ENCODE results near the gene CCT5.
A peak's percentile ranks its signal among the peaks of the same experiment; 100 is the strongest.
"Not testable (repeated sequence)": the region's sequence is repeated elsewhere in the genome, so short reads cannot be mapped to it uniquely, and the experiment has no call there.

CCT5 gene

GRCh38 chr5:10301842-10302610 is 51.9 kb downstream of the CCT5 start:
- no peak for DNase-seq (ENCODE audit: low read depth in 2 of 2)

DNA sequence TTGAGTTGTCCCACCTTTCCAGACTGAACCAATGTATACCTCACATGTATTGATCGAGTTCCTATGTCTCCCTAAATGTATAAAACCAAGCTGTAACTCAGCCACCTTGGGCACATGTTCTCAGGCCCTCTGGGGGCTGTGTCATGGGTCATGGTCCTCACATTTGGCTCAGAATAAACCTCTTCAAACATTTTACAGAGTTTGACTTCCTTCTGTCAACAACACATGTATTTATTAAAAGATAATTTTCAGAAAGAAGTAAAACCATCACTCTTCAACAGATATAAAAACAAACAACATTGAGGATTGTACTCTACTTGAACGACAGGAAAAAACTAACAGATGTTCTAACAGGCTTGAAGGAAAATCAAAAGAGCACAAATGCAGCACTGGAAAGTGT is 53.1 kb downstream of the CCT5 start:
- no peak for DNase-seq (ENCODE audit: low read depth in 2 of 2)

- no peak for DNase-seq (ENCODE audit: low read depth in 2 of 2)
These were observed 53.7 kb downstream of the CCT5 start for GRCh38 chr5:10303699-10304170.

- no peak for DNase-seq (ENCODE audit: low read depth in 2 of 2)
These were observed 54.9 kb downstream of the CCT5 start for GRCh38 chr5:10304932-10305331.

- no peak for DNase-seq (ENCODE audit: low read depth in 2 of 2)
These were observed 56.0 kb downstream of the CCT5 start for GRCh38 chr5:10306114-10306513.

GRCh38 chr5:10306806-10307205 is 56.7 kb downstream of the CCT5 start:
- DNase-seq (ENCODE audit: low read depth in 2 of 2): no peak

DNA sequence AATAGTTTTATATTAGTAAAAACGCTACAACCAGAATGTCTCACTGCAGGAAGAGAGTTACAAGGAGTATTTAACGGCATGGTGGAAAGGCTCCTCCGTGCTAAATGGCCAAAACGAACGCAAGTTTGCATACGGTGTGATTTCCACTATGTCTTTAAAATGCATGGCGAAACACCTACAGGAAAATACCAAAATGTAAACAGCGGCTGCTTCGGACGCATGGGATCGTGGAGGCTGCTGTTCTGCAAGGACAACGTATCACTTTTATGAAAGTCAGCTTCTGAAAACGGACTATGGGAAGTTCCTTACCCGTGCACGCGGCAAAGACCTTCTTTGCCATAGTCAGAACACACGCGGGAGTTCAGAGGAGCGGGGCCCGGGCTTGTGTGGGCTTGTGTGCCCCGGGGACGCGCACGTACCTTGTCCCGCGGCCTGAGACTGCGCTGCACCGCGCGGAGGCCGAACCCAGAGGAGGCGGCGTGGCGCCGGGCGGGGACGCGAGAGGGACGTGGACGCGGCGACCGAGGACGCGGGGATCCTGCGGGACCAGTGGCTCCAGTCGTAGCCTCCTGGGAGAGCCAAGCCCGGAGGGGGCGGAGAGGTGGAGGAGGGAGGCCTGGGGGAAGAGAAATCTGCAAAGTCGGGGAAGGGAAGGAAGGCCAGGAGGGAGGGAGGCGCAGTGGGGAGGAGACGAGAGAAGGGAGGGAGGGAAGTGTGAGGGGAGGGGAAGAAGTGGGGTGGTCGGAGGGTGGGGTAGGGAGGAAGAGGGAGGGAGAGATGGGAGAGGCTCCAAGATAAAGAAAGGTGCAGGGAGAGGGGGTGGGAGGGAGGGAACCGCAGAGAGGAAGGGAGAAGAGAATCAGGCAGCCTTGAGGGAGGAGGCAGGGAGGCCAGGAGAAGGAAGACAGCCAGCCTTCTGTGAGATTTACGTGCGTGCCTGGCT is 57.4 kb downstream of the CCT5 start, which contains the start of gene CMBL:
Gene CMBL, minus strand, starts transcription at position 697 of the 943 bp plus-strand sequence. CDS start 17,140 bp downstream, outside the sequence.
- peak in 1 of 2 experiments; percentile 20 for DNase-seq (ENCODE audit: low read depth in 2 of 2)

DNA sequence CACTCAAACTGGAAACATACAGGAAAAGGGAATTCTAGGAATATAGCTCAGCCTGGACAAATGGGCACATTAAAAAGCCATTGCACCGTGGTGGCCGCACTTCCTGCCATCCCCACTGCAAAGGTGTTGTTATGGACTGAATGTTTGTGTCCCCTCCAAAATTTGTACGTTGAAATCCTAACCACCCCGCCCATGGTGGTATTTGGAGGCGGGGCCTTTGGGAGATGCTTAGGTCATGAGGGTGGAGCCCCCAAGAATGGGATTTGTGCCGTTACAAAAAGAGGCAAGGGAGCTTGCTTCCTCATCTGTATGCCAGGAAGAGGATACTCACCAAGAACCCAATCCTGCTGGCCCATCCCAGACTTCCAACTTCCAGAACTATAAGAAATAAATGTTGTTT is 58.8 kb downstream of the CCT5 start:
- no peak for DNase-seq (ENCODE audit: low read depth in 2 of 2)

GRCh38 chr5:10310066-10310779 is 60.1 kb downstream of the CCT5 start:
- DNase-seq (ENCODE audit: low read depth in 2 of 2): no peak

DNA sequence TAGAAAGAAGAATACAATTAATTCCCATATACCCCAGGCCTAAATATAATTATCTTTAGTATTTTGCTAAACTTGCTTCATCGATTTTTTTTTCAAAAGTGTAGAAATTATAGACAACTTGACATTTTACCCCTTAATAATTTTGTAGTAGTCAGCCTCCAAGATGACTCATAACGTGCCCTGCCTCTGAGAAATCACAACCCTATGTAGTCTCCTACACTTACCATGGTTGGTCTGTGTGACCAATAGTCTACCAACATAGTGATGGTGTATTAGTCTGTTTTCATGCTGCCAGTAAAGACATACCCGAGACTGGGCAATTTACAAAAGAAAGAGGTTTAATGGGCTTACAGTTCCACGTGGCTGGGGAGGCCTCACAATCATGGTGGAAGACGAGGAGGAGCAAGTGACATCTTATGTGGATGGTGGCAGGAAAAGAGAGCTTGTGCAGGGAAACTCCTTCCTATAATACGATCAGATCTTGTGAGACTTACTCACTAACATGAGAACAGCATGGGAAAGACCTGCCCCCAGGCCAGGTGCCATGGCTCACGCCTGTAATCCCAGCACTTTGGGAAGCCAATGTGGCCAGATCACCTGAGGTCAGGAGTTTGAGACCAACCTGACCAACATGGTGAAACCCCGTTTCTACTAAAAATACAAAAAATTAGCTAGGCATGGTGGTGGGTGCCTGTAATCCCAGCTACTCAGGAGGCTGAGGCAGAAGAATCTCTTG is 60.9 kb downstream of the CCT5 start:
- DNase-seq (ENCODE audit: low read depth in 2 of 2): not testable (repeated sequence)

DNA sequence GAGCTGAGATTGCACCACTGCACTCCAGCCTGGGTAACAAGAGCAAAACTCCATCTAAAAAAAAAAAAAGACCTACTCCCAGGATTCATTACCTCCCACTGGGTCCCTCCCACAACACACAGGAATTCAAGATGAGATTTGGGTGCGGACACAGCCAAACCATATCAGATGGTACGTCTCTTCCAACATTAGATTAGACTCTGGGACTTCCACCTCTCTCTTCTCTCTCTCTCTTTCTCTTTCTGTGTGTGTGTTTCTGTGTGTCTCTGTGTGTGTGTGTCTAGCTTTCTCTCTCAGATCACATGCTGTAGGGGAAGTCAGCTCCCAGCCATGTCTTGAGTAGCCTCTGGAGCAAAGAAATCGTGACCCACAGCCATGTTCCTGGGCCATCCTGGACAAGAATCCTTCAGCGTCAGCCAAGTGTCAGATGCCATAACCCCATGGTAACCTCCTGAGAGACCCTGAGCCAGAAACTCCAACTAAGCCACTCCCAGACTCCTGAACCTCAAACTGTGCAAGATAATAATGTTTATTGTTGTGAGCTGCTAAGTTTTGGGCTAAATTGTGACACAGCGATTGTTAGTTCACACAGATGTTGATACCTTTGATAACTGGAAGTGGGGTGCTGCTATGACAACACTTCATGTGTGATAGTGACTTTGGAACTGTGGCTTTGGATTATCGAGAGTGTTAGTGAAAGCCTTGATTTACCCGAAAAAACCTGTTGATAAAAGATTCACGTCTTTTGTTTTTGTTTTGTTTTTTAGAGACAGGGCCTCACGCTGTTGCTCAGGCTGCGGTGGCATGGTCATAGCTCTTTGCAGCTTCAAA is 61.7 kb downstream of the CCT5 start:
- no peak for DNase-seq (ENCODE audit: low read depth in 2 of 2)

- DNase-seq (ENCODE audit: low read depth in 2 of 2): no peak
These were observed 65.1 kb downstream of the CCT5 start for GRCh38 chr5:10315201-10315600.
